A673 (cell line): ENCODE data around the gene NACC2. TPM values are rescaled to one million over a fixed set of nuclear protein-coding genes. Genes with fewer than 3 reads are reported as not detected.

ENCODE experiments used
- BruUV-seq: library from RNA; stranded (reverse); fragments of 400-500 nt; replicated peaks from 2 replicates; lab custom pipeline; 2021; lab: Mats Ljungman, UMichigan
- CTCF ChIA-PET: fragments of 300-600 bp; sonication (Branson Sonifier 250); formaldehyde crosslinking; loops from one replicate; lab custom pipeline; 2022; ENCODE audit warnings: antibody characterized with exemption; lab: Charles Lee
- POLR2A ChIA-PET: fragments of 300-600 bp; sonication (Branson Sonifier 250); formaldehyde crosslinking; loops from one replicate; lab custom pipeline; 2022; ENCODE audit warnings: antibody characterized with exemption; ENCODE audit not compliant: low non-redundant PET; lab: Charles Lee
- DNase-seq: peaks from one replicate; pipeline ENCODE4 v3.0.0-alpha.2; 2015; ENCODE audit warnings: low spot score
- H3K27ac ChIP-seq: fragments of 200-600 bp; sonication (generic); 2 replicates; pipeline ENCODE4 v1.5.1; 2016; ENCODE audit warnings: mixed run types, low read depth, mild to moderate bottlenecking, mixed read lengths, antibody characterized with exemption, low read length; ENCODE audit not compliant: poor library complexity, severe bottlenecking
- H3K27me3 ChIP-seq: fragments of 200-600 bp; sonication (generic); replicated peaks from 2 replicates; pipeline ENCODE4 v1.6.1; 2017; ENCODE audit warnings: mixed run types, low read depth, mild to moderate bottlenecking, mixed read lengths, antibody characterized with exemption, low read length; ENCODE audit not compliant: insufficient read depth, poor library complexity
- H3K36me3 ChIP-seq: fragments of 200-600 bp; sonication (generic); 2 replicates; pipeline ENCODE4 v1.6.1; 2016; ENCODE audit warnings: mixed run types, mild to moderate bottlenecking, mixed read lengths, antibody characterized with exemption, low read length; ENCODE audit not compliant: insufficient read depth, poor library complexity, severe bottlenecking
- H3K4me1 ChIP-seq: fragments of 200-600 bp; sonication (generic); 2 replicates; pipeline ENCODE4 v1.6.1; 2017; ENCODE audit warnings: mixed run types, mild to moderate bottlenecking, mixed read lengths, antibody characterized with exemption, low read length; ENCODE audit not compliant: insufficient read depth, poor library complexity, severe bottlenecking
- H3K4me3 ChIP-seq: fragments of 200-600 bp; sonication (generic); 2 replicates; pipeline ENCODE4 v1.5.1; 2016; ENCODE audit warnings: low read depth, mixed run types, mild to moderate bottlenecking, mixed read lengths, low read length; ENCODE audit not compliant: poor library complexity, severe bottlenecking
- H3K9me3 ChIP-seq: fragments of 200-600 bp; sonication (generic); 2 replicates; pipeline ENCODE4 v1.6.1; 2016; ENCODE audit warnings: mixed run types, low read depth, mild to moderate bottlenecking, mixed read lengths, antibody characterized with exemption, low read length; ENCODE audit not compliant: poor library complexity, severe bottlenecking
- CTCF ChIP-seq: fragments of 300-800, 200-600 bp; sonication (generic); conservative IDR thresholded peaks from 2 replicates; pipeline ENCODE4 v1.5.1; 2017; ENCODE audit warnings: low read depth, mild to moderate bottlenecking, antibody characterized with exemption, low read length, moderate library complexity, mixed read lengths
- EZH2 ChIP-seq: fragments of 200-600 bp; sonication (generic); IDR thresholded peaks from 2 replicates; pipeline ENCODE4 v1.6.1; 2017; ENCODE audit warnings: borderline replicate concordance, low read depth, mild to moderate bottlenecking, mixed read lengths, antibody characterized with exemption, low read length; ENCODE audit not compliant: poor library complexity, severe bottlenecking
- intact Hi-C: fragments of 100-400 bp; cut with micrococcal nuclease; formaldehyde crosslinking; loops from one replicate; pipeline ENCODE4 v1.10.0; 2022; ENCODE audit not compliant: unreplicated experiment
- total RNA-seq: library from RNA; stranded (reverse); gene quantifications from 2 replicates; pipeline ENCODE4 v1.2.3, GENCODE V29; 2021

The NACC2 gene
- total RNA-seq, 1 experiment from 2014 or later, result 19.5 TPM

- TF ChIP-seq CTCF, result no peak
- no peak for TF ChIP-seq EZH2
- no peaks in the 10 kb centered on the region for H3K36me3 ChIP-seq
- no peak overlapping the region for H3K27ac ChIP-seq
- ChIA-PET POLR2A (no interaction called here), CTCF (no interaction called here)
- H3K4me1 ChIP-seq, result peaks cover 2% of the 10 kb centered on the region
- BruUV-seq, result no TSS peak
- no peaks in the 10 kb centered on the region for H3K27me3 ChIP-seq
- DNase-seq, result no peak
- H3K9me3 ChIP-seq, result no peaks in the 10 kb centered on the region
- intact Hi-C loops, result no loop called here
- no peak overlapping the region for H3K4me3 ChIP-seq
These were observed 19.0 kb downstream of the NACC2 start for GRCh38 chr9:136075881-136076678.

GRCh38 chr9:136075134-136075841 lies 19.8 kb downstream of the NACC2 start:
- POLR2A ChIA-PET, result no interaction called here
- Histone ChIP-seq H3K4me1 (no peaks in the 10 kb centered on the region), H3K9me3 (no peaks in the 10 kb centered on the region), H3K4me3 (no peak overlapping the region), H3K36me3 (no peaks in the 10 kb centered on the region), H3K27ac (no peak overlapping the region), H3K27me3 (no peaks in the 10 kb centered on the region)
- intact Hi-C loops, result no loop called here
- no peak for TF ChIP-seq CTCF
- no peak for TF ChIP-seq EZH2
- DNase-seq, result no peak
- CTCF ChIA-PET, result no interaction called here
- no TSS peak for BruUV-seq

GRCh38 chr9:136074706-136075105 lies 20.4 kb downstream of the NACC2 start:
- Histone ChIP-seq H3K9me3 (no peaks in the 10 kb centered on the region), H3K36me3 (no peaks in the 10 kb centered on the region), H3K27me3 (no peaks in the 10 kb centered on the region), H3K27ac (no peak overlapping the region), H3K4me3 (no peak overlapping the region), H3K4me1 (no peaks in the 10 kb centered on the region)
- no peak for DNase-seq
- no TSS peak for BruUV-seq
- intact Hi-C loops, result no loop called here
- CTCF ChIA-PET, result no interaction called here
- POLR2A ChIA-PET, result no interaction called here
- TF ChIP-seq CTCF, result no peak
- no peak for TF ChIP-seq EZH2
